Head of caudate nucleus (tissue), 42 donors: ENCODE measurements around the gene CRIP2.

Source experiments
- DNase-seq, 42 donors: peaks; one replicate each; pipeline versions ENCODE4 v3.0.0 to v3.0.0-alpha.2; 2020 to 2021; ENCODE audit warnings: mixed read lengths in 7 of 42
- intact Hi-C: fragments of 100-400 bp; cut with DNase I; formaldehyde crosslinking; loops from one replicate; pipeline ENCODE4 v1.15.0; 2022

The CRIP2 gene

DNA sequence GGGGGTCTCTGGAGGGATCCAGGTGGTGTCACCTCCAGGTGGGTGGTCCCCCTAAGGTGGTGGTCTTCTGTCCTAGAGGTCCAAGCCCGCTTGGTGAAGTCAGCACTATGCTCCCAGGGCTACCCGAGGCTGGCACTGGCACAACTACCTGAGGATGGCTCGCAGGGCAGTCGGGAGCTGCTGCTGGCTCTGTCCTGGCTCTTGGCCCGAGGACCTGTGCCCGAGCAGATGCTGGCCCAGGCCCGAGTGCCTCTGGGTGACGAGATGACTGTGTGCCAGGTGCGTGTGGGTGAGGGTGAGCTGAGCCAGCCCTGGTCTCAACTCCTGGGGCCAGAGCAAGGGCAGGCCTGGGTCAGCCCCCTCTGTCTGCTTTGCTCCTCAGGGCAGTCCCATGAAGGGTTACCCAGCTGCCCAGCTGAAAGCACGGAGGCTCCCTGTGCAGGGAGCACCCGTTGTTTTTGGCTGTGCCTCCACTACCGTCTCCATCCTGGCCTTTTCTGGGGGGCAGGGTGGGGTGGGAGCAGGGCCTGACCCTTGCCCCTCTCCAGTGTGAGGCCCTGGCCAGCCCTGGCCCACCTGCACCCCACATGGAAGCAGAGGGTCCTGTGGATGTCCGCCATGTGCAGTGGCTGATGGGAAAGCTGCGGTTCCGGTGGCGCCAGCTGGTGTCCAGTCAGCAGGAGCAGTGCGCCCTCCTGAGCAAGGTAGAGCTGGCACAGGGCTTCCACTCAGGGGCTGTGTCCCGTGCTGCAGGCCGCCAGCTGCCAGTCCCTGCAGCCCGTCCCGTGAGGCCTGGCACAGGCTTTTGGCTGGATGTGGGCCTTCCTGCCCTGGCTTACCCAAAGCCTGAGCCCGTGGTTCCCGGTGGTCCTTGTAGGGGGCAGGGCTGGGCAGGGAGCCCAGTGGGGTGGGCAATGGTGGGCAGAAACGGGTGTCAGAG is 17.7 kb downstream of the CRIP2 start:
- peak in 4 of 42 donors; percentile 2 to 16 (median 4) for DNase-seq
- intact Hi-C loops = loop anchor here (5.0 kb wide), 1 partner anchor 35 kb away; the partner anchor contains the start of gene TMEM121

DNA sequence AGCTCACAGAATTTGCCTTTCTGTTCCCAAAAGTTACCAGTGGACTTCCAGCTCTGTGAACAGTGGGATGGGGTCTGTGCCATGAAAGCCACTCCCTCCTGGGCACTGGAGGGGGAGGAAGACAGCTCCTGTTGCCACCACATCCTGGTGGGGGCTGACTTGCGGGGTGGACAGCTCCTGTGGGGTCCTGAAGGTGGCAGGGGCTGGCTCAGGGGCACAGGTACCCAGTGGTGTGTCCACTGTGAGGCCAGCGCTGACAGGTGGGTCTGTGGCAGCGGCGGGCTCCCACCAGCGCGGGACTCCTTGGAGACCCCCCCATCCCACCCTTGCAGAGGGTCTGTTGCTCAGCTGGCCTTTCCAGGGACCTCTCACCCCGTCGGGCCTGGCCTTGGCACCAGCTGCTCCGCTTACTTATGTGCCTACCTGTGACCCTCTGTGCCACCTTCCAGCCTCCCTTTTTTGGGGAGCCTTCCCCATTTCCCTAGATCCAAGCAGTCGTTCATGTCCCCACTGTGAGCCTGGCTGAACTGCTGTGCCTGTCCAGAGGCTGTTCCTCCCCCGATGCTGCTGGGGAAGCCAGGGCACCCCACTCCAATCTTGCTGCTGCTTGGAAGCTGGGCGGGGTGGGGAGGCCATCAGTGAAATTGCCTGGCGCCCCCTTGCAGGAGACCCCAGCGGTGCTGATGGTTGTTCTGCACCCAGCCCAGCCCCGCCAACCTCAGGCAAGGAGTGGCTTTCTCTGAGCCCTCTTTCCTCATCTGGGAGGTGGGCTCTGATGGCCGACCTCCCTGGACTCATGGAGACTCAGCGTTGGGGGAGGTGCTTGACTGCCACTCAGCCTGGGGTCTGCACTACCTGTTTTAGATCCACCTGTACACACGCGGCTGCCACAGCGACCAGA is 18.6 kb downstream of the CRIP2 start:
- intact Hi-C loops = loop anchor here (5.0 kb wide), 1 partner anchor 34 kb away; the partner anchor contains the start of gene TMEM121
- DNase-seq = peak in 4 of 42 donors; percentile 2 to 13 (median 4)

DNA sequence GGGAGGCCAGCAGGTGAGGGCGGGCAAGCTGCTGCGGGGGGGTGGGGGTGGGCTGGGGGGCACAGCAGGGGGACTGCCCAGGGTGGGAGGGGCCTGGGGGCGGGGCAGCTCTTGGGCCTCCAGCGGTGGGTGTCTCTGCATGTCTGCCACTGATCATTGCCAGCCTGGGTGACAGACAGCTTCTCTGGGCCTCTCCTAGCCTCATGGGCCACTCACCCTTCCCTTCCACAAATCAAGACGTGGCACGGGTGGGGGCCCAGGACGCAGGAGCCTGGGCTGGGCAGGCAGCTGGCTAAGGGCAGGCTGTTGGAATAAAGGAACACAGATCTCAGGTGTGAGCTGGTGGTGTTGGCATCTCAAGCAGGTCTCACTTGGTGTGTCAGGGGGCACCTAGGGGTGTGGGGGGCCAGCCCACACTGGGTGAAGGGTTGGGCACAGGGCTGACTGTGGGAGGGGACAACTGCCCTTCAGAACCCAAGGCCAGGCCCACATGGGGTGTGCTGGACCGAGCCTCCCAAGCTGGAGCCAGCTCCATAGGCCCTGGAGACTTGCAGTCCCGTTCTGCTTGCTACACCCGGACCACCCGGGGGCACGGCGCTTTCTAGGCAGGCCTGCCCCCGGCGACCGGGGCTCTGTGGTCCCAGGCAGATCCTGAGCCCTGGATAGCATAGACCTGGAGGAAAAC is 19.4 kb downstream of the CRIP2 start:
- DNase-seq = peak in 4 of 42 donors; percentile 1 to 14 (median 4)
- intact Hi-C loops = loop anchor here (5.0 kb wide), 1 partner anchor 33 kb away; the partner anchor contains the start of gene TMEM121

DNA sequence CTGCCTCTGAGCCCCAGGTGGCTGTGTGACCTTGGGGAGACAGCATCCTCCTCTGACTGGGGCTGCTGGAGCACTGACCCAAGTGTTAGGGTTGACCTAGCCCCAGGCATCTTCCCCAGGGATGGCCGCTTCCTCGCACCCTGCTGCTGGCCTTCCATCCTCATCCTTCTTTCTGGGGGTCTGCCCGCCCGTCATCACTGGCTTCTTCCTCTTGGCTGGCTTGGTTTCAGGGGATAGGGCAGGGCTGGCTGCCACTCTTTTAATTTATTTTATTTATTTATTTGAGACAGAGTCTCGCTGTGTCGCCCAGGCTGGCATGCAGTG is 19.9 kb downstream of the CRIP2 start:
- DNase-seq = peak in 3 of 42 donors; percentile 2 to 4 (median 2)
- intact Hi-C loops = loop anchor here (5.0 kb wide), 1 partner anchor 33 kb away; the partner anchor contains the start of gene TMEM121

DNA sequence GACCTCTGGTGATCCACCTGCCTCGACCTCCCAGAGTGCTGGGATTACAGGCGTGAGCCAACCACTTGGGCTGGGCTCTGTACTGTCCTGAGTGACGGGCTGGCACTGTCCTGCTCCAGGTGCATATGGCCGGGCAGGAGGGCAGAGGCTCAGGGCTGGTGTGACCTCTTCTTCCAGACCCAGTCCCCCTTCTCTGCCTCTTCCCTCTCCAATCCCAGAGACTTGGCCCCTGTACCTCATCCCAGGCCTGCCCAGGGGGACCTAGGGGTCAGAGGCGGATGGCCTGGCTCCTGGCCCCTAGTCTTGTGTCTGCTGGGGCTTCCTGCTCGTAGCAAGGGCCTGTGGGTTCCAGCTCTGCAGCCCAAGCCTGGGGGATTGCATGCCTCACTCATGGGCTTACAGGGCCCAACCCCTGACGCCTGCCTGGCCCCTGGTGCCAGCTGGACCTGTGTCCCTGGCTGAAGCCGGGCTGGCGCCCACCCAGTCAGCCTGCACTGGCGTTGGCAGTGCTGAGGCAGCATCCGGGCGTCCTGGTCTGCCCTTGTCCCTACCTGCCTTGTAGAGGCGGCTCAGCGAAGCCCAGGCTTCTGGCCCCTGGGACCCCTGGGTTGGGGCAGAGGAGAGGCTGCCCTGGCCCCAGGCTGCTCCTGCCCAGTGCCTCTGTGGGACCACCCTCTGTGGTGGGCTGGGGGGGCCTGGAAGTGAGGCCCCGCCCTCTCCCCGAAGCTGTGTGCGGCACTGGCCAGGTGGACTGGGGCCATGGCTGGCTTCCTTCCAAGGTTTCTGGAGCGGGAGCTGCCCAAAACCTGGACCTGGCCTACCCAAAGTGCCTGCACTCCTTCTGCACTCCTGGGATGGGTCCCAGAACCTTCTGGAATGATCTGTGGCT is 20.7 kb downstream of the CRIP2 start:
- DNase-seq = peak in 6 of 42 donors; percentile 3 to 24 (median 7)
- intact Hi-C loops = no loop called here

DNA sequence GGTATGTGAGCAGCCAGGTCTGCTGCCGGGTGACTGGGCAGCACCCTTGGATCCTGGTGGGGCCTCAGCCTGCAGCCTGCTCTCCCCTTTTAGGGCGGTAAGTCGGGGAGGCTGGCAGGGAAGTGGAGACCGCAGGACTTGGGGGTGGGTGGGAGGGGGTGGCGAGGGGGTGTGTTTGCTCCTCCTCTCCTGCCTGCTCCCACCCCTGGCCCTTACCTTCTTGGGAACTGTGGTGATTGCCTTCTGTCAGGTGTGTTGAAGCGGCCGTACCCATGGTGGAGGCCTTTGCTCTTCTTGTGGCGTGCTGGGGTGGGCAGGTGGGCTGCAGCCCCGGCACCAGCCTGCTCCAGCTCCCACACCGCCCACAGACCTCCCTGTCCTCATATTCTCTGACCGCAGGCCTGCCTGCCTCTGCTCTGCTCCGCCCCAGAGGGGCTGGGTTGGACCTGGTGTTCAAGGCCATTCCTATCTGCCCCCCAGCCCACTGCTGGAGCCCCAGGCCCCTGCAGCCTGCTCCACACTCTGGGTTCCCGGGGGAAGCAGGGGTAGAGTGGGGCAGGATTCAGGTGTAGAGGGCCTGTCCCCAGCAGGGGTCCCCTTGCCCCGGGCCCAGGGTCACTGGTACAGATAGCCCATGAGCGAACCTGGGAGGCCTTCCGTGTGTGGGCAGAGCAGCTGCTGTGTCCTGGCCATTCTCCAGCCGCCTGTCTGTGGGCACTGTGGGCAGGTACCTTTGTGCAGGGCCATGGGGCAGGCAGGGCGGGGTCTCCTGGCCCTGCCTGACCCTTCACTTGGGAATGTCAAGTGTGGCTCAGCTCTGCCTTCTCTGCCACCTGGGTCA is 21.6 kb downstream of the CRIP2 start:
- DNase-seq = peak in 4 of 42 donors; percentile 0 to 15 (median 2)

DNA sequence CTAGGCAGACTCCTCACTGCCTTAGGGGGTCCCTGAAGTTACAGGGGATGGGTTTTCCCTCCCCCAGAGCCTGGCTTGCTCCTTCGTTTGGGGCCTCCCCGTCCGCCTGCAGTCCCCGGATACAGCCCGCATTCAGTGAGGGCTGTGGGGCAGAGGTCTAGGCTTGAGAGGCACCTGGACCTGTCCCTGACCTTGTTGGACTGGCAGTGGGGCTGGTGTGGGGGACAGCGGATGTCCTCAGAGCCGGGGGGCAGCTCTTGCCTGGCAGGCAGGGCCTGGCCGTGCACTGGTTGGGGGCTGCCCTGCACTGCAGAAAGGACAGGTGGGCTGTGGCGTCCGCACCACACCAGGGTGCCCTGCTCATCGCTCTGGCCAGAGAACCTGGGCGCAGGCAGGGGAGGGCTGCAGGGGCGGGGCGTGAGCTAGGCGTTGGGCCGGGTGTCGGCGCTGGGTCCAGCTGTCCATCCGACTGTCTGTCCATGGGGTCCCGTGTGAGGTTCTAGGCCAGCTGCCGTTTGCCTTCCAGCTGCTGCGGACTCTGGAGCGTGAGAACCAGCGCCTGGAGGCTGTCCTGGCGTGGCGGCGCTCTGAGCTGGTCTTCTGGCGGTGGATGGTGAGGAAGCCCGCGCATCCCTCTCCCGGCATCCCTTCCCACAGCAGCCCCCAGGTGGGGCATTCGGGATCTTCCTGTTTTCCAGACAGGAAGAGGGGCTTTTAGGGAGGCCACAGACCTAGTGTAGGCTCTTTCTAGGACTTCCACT is 22.4 kb downstream of the CRIP2 start:
- intact Hi-C loops = no loop called here
- DNase-seq = peak in 2 of 42 donors; percentile 1 to 9

More for the DNA sequence above, 21.6 kb downstream of the CRIP2 start:
- intact Hi-C loops = no loop called here

DNA sequence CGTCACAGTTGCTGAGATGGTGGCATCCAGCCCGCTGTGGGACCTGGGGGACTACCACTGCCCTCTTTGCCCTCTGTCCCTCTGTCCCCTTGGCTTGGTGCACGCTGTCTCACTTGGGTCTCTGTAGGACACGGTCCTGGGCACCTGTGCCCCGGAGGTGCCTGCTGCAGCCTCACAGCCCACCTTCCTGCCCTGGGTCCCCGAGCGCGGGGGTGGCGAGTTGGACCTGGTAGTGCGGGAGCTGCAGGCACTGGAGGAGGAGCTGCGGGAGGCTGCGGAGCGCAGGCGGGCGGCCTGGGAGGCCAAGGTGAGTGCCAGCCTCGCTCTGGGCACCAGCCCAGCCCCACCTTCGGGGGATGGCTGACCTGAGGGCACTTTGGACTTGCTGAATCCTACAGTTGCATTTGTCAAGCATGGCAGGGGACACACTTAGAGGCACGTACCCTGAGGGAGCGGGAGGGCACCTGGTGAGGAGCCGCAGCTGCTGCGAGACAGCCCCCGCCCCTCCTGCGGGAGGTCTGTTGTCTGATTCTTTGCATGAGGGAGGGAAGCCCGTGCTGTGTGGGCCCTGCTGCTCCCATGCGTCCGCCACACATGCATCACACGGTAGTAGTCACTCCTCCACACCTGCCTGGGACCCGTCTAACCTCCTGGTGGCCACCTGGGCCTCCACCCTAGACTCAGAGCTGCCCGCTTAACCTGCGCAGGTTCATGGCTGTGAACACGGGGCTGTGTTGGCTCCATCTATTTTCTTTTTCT is 23.2 kb downstream of the CRIP2 start:
- peak in 2 of 42 donors; percentile 3 to 13 for DNase-seq
- intact Hi-C loops = no loop called here

DNA sequence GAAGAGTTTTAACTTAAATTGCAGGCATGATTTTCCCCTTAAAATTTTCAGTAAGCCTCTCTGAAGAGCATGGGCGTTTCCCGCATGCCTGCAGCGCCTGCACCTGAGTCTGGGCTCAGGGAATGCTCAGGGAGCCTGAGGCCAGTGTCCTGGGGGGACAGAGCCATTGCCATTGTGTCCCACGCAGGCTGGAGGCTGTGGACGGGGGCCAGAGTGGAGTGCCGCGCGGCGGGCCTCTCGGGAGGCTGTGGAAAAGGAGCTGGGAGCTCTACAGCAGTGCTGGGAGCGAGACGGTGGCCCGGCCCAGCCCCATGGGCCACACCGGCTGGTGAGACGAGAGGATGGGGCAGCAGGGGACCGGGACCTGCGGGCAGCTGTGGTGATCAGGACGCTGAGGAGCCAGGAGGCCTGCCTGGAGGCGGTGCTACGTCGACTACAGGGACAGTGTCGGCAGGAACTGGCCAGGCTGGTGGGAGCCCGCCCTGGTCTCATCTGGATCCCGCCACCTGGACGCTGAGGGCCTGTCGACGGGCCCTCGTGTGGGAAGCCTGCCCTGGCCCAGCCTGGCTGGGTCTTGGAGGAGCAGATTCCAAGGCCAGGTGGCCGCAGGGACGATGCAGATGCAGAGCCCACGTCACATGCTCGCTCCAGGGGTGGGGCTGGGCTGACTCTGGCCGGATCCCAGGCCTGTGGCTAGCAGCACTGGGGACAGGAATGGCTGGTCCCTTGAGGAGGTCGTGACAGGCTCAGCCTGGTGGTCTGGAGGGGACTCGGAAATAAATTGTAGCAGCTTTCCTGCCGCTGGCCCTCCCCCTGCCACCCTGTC is 24.0 kb downstream of the CRIP2 start:
- DNase-seq = peak in 40 of 42 donors; percentile 44 to 88 (median 73)
- intact Hi-C loops = no loop called here

DNA sequence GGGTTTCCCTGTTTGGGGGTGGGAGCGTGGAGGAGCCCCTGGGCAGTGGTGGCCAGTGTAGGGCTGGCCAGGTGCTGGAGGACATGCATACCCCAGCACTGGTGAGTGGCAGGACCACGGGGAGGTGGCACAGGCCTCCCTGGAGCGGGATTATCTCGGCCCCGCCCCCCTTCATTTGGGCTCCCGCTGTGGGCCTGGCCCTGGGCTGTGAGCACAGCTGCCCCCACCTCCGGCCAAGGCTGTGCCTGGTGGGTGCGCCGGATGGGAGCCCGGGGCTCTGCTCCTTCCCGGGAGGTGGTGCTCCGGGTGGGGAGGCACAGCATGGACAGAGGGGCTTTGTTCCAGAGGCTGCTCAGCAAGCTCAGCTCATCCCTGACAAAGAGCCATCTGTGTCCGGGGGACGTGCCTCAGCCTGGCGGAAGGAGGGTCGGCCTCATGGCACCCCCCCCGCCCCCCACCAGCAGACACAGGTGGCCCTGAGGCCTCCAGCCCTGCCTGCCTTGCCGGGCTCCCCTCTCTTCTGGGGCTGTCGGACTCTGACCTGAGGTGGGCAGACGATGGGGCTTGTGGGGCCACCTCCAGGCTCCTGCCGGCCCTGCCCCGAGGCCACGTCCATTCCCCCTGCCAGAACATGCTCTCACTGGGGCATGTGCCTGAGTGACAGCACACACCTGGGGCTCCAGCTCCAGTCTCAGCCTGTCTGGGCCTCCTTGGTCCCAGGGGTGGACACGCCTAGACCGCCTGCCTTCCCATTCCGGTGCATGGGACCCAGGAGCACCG is 24.8 kb downstream of the CRIP2 start:
- intact Hi-C loops = no loop called here
- DNase-seq = peak; percentile 76 to 97 (median 93)

DNA sequence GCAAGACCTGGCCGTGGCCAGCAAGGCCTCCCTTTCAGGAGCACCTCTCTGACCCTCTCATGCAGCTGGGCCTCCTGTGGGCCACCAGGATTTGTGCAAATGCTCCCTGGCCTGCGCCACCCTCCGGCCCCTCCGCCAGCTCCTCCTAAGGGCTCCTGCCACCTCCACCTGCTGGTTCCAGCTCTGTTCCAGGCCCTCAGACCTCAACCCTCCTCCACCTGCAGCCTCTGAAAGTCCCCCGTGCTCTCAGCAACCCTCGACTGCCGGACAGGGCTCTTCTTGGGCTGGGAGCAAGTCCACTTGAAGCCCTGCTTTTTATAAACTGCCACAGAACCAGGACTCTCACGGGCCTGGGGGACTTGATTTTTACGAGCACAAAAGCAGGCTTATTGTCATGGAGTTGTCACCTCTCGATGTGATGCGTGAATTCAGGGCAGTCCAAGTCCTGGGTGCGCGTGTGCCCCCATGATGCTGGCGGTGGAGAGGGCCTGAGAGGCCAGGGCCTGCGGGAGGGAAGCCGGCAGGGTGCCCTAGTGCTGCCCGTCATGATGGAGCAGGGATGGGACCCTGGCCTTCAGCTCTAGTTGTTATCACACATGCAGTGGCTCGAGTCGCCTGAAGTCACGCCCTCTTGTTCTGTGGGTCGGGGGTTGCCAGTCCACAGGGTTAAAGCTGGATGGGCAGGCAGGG is 25.6 kb downstream of the CRIP2 start:
- peak in 4 of 42 donors; percentile 16 to 43 (median 22) for DNase-seq
- intact Hi-C loops = no loop called here

DNA sequence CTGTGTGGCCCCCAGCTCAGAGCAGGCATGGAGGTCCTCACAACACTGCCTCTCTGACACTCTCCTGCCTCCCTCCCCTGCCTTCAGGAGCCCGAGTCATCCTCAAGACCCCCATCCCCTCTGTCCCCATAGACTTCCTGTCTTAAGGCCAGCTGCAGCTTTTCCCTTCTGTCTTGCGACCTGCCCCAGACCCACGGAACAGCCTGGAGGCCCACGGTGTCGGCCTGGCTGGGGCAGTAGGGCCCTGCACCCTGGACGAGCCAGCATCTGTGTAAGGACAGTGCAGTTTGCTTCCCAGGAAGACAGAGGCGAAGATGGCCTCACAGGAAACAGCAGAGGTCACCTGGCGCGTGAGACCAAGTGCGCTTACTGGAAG is 26.1 kb downstream of the CRIP2 start:
- peak in 3 of 42 donors; percentile 14 to 37 (median 14) for DNase-seq
- intact Hi-C loops = no loop called here
